DMS 273 (cell line): ENCODE measurements around the gene ITLN1.
"Not testable (repeated sequence)": the region's sequence is repeated elsewhere in the genome, so short reads cannot be mapped to it uniquely, and the experiment has no call there.

Source experiments
- DNase-seq: peaks from one replicate; lab custom pipeline; 2025; ENCODE audit not compliant: unreplicated experiment; lab: John Stamatoyannopoulos, UW

ITLN1 gene

DNA sequence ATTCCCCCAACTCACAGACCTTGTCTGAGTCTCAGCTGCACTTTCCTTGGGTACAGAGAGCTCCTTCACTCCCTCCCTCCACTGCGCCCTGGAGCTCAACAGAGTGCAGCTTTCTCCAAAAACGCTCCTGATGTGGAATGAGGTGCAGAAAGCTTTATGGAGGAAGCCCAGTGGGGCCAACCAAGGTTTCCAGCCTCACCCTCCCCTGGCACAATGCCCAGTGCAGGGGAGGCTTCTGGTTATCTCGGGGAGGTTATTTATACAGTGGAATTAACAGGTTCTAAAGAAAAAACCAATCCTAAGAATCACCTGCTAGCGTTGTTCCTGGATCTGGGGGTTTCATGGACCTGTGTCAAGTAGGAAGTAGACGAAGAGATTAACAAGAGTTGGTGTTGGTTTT is at the start of gene ITLN1:
Gene ITLN1, minus strand, starts transcription at position 139 of the 400 bp plus-strand sequence. CDS start 303 bp downstream, outside the sequence.
- no peak for DNase-seq

DNA sequence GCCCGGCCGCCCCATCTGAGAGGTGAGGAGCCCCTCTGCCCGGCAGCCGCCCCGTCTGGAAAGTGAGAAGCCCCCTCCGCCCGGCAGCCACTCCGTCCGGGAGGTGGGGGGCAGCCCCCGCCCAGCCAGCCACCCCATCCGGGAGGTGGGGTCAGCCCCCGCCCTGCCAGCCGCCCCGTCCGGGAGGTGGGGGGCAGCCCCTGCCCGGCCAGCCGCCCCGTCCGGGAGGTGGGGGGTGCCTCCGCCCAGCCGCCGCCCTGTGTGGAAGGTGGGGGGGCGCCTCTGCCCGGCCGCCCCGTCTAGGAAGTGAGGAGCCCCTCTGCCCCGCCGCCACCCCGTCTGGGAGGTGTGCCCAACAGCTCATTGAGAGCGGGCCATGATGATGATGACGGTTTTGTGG is 48.3 kb upstream of the ITLN1 start:
- DNase-seq = not testable (repeated sequence)

DNA sequence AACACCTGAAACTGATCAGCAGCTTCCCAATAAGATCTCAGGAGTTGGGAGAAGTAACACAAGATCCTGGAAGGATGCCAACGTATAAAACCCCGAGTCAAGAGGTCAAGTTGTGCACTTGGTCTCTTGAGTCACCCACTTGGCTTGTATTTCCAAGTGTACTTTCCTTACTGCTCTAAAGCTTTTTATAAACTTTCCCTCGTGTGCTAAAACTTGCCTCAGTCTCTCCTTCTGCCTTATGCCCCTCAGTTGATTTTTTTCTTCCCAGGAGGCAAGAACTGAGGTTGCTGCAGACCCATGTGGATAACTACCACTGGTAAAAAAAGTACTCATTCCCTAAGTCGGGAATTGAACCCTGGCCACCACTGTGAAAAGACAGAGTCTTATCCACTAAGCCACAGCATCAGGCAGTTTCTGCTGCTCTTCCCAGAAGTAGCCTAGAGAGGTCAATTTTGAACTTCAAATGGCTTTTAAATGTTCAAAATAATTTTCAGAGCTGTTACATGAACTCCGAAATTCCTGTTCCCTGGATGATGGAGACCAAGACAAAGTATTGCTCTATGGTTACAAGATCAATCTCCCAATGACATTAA is 40.8 kb upstream of the ITLN1 start:
- DNase-seq = peak; percentile 77

GRCh38 chr1:160924791-160925651 is 40.0 kb upstream of the ITLN1 start:
- no peak for DNase-seq

GRCh38 chr1:160916666-160917065 is 31.7 kb upstream of the ITLN1 start:
- no peak for DNase-seq

DNA sequence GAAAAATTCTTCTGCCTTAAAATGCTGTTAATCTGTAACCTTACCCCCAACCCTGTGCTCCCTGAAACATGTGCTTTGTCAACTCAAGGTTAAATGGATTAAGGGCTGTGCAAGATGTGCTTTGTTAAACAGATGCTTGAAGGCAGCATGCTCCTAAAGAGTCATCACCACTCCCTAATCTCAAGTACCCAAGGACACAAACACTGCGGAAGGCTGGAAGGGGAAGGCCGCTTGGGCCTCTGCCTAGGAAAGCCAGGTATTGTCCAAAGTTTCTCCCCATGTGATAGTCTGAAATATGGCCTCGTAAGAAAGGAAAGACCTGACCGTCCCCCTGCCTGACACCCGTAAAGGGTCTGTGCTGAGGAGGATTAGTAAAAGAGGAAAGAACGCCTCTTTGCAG is 28.2 kb upstream of the ITLN1 start:
- DNase-seq = not testable (repeated sequence)

GRCh38 chr1:160911925-160912324 is 26.9 kb upstream of the ITLN1 start:
- DNase-seq = no peak

GRCh38 chr1:160911441-160911840 is 26.5 kb upstream of the ITLN1 start:
- DNase-seq = no peak

- no peak for DNase-seq
These were observed 25.3 kb upstream of the ITLN1 start for GRCh38 chr1:160910170-160910750.

GRCh38 chr1:160907976-160908375 is 23.0 kb upstream of the ITLN1 start:
- no peak for DNase-seq

DNA sequence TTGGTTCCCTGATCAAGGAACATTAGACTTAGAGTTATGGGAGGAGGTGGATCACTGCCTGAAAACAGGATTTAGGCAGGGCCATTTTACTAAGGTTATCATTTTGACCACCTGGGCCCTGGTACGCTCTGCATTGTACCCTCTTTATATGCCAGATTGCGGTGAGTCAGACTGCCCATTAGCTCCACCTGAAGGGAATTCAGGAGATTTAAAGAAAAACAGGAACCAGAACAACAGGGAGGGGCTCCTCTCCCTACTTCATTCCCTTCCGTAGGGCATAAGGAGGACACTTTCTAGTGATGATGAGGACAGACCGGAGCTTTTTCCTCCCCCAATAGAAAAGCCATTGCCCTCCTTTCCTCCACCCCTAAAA is 20.6 kb upstream of the ITLN1 start:
- no peak for DNase-seq

- no peak for DNase-seq
These were observed 20.0 kb upstream of the ITLN1 start for GRCh38 chr1:160904783-160905616.

DNA sequence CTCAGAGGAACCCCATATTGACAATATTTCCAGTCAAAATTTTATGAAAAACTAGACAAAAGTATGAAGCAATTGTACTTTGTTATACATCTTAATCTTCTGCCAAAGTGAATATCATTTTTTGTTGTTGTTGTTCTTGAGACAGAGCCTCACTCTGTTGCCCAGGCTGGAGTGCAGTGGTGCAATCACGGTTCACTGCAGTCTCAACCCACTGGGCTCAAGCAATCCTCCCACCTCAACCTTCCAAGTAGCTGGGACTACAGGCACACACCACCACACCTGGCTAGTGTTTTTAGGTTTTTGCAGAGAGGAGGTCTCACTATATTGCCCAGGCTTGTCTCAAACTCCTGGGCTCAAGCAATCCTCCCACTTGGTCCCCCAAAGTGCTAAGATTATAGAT is 17.3 kb upstream of the ITLN1 start:
- DNase-seq = not testable (repeated sequence)

DNA sequence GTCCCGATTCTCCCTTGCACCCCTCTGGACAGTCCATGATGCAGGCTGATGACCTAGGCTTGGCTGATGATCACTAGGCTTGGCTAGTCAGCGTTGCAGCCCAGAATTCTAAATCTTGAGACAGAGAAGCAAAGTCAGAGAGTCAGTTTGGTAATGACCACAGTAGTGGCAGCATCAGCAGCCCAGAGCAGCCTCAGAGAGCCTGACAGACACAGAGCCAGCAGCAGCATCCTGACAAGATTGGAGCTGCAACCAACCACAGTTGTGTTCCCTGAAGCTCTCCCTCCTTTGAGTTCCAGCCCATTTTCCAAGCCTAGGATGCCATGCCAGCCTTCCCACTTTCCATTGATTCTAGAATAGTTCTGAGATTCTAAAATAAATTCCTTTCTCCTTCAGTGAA is 16.8 kb upstream of the ITLN1 start:
- DNase-seq = no peak

GRCh38 chr1:160900683-160901082 is 15.7 kb upstream of the ITLN1 start:
- DNase-seq = not testable (repeated sequence)

- DNase-seq = not testable (repeated sequence)
These were observed 9.6 kb upstream of the ITLN1 start for GRCh38 chr1:160894368-160895135.

- DNase-seq = no peak
These were observed 6.5 kb upstream of the ITLN1 start for GRCh38 chr1:160891474-160891873.

DNA sequence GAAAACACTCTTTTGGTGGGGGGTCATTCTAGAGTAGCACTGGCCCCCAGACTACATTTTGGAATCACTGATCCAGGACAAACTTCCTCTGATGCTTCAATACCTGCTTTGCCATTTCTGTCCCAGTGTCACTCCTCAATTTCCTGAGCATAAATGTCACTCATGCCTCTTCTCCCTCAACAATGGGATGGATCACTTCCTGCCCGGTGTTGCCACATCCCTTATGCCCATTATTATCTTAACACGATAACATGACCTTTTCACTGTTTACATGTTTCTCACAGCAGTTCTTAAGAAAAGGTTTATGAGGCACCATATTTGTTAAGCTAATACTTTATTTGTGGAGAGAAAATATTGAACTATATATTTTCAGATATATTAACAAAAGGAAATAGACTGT is 3.9 kb upstream of the ITLN1 start:
- DNase-seq = no peak

GRCh38 chr1:160887071-160887470 is 2.1 kb upstream of the ITLN1 start:
- DNase-seq = no peak

- no peak for DNase-seq
These were observed 401 bp downstream of the ITLN1 start for GRCh38 chr1:160884579-160884978.
